Calu3 (cell line): ENCODE measurements around the gene SPDEF. TPM values are rescaled to one million over a fixed set of nuclear protein-coding genes. Genes with fewer than 3 reads are reported as not detected.

Experiments used
- Bru-seq: library from RNA; stranded (reverse); fragments of 400-500 nt; gene quantifications from one replicate; lab custom pipeline; 2021; lab: Mats Ljungman, UMichigan
- BruChase-seq, 2 experiments: library from RNA; stranded (reverse); fragments of 400-500 nt; gene quantifications; one replicate each; lab custom pipeline; 2021; lab: Mats Ljungman, UMichigan
- BruUV-seq: library from RNA; stranded (reverse); fragments of 400-500 nt; replicated peaks from 2 replicates; lab custom pipeline; 2021; lab: Mats Ljungman, UMichigan
- CTCF ChIA-PET: fragments of 300-600 bp; sonication (Branson Sonifier 250); formaldehyde crosslinking; loops from one replicate; lab custom pipeline; 2022; ENCODE audit warnings: antibody characterized with exemption; lab: Charles Lee
- DNase-seq: peaks from one replicate; pipeline ENCODE4 v3.0.0; 2022
- H3K27ac Mint-ChIP-seq: one replicate; pipeline ENCODE4 v1.8.0; 2022; ENCODE audit warnings: mixed read lengths; ENCODE audit not compliant: unreplicated experiment
- H3K27me3 Mint-ChIP-seq: one replicate; pipeline ENCODE4 v1.8.0; 2022; ENCODE audit warnings: mixed read lengths; ENCODE audit not compliant: unreplicated experiment
- H3K36me3 Mint-ChIP-seq: one replicate; pipeline ENCODE4 v1.8.0; 2022; ENCODE audit warnings: mild to moderate bottlenecking, moderate library complexity, mixed read lengths; ENCODE audit not compliant: insufficient read depth, unreplicated experiment
- H3K4me1 Mint-ChIP-seq: one replicate; pipeline ENCODE4 v1.8.0; 2022; ENCODE audit warnings: mild to moderate bottlenecking, low read depth, mixed read lengths; ENCODE audit not compliant: unreplicated experiment
- H3K4me3 Mint-ChIP-seq: one replicate; pipeline ENCODE4 v1.8.0; 2022; ENCODE audit warnings: mild to moderate bottlenecking, low read depth, moderate library complexity, mixed read lengths; ENCODE audit not compliant: unreplicated experiment
- H3K9me3 Mint-ChIP-seq: one replicate; pipeline ENCODE4 v1.8.0; 2022; ENCODE audit warnings: low read depth, mixed read lengths; ENCODE audit not compliant: unreplicated experiment
- CTCF ChIP-seq: fragments of 200-600 bp; IDR thresholded peaks from one replicate; pipeline ENCODE4 v1.8.0; 2022; ENCODE audit warnings: antibody characterized with exemption; ENCODE audit not compliant: unreplicated experiment
- intact Hi-C: fragments of 100-400 bp; cut with micrococcal nuclease; formaldehyde crosslinking; loops from one replicate; pipeline ENCODE4 v1.10.0; 2022; ENCODE audit not compliant: unreplicated experiment
- long read RNA-seq: library from polyadenylated mRNA; stranded (forward); transcript quantifications from one replicate; pipeline ENCODE4 v2.0.0, GENCODE V29; 2022
- total RNA-seq: library from RNA; stranded (reverse); gene quantifications from 2 replicates; pipeline ENCODE4 v1.2.3, GENCODE V29; 2022

Gene SPDEF
- total RNA-seq (6.3 and 7.9 TPM in 2 replicates), Bru-seq, nascent RNA (percentile 39 among the genes with signal in this experiment), BruChase-seq, experiment 1, labeled RNA remaining after a 6-hour chase (percentile 36 among the genes with signal in this experiment), BruChase-seq, experiment 2, labeled RNA remaining after a 2-hour chase (percentile 41 among the genes with signal in this experiment)
- long read RNA-seq, transcript SPDEF-201 (6 exons, 1,895 nt), result major isoform, 13 of 21 reads
- long read RNA-seq, partial matches to known transcripts, result 5 of 21 reads
- long read RNA-seq, other reads (novel, unspliced or antisense), result 3 of 21 reads

- no TSS peak for BruUV-seq
- H3K27me3 Mint-ChIP-seq, result no peaks in the 10 kb centered on the region
- TF ChIP-seq CTCF, result no peak
- no peaks in the 10 kb centered on the region for H3K36me3 Mint-ChIP-seq
- no peaks in the 10 kb centered on the region for H3K9me3 Mint-ChIP-seq
- peak; percentile 76 for DNase-seq
- H3K4me1 Mint-ChIP-seq, result peaks cover 59% of the 10 kb centered on the region
- intact Hi-C loops, result no loop called here
- peak within 1 kb of the TSS; percentile 8 for H3K27ac Mint-ChIP-seq
- H3K4me3 Mint-ChIP-seq, result peak within 1 kb of the TSS; percentile 64
- CTCF ChIA-PET, result interaction anchor here (0.6 to 2.9 kb wide), 9 partner anchors 10 to 147 kb away, joined by 3 to 27 read pairs (median 4); no protein-coding TSS in a partner anchor
These were observed at the start of gene SPDEF for GRCh38 chr6:34556031-34556471. SPDEF (minus strand) TSS chr6:34556329; CDS start chr6:34544455, 11,874 bp downstream.

- DNase-seq, result no peak
- Mint-ChIP-seq H3K27me3 (no peaks in the 10 kb centered on the region), H3K36me3 (peaks cover 20% of the 10 kb centered on the region), H3K4me1 (peaks cover 20% of the 10 kb centered on the region), H3K4me3 (no peak overlapping the region), H3K9me3 (no peaks in the 10 kb centered on the region), H3K27ac (no peak overlapping the region)
- TF ChIP-seq CTCF, result no peak
- CTCF ChIA-PET, result interaction anchor here (1.9 kb wide), 1 partner anchor 41 kb away, joined by 5 read pairs; no protein-coding TSS in a partner anchor
- intact Hi-C loops, result no loop called here
- BruUV-seq, result no TSS peak
These were observed 47.6 kb upstream of the SPDEF start for GRCh38 chr6:34603707-34604106.

- intact Hi-C loops, result no loop called here
- DNase-seq, result peak; percentile 44
- BruUV-seq, result no TSS peak
These were observed 46.4 kb upstream of the SPDEF start for GRCh38 chr6:34602318-34603111.

More at GRCh38 chr6:34602318-34603111, 46.4 kb upstream of the SPDEF start:
- Mint-ChIP-seq H3K4me1 (peaks cover 26% of the 10 kb centered on the region), H3K4me3 (no peak overlapping the region), H3K27ac (no peak overlapping the region), H3K36me3 (peaks cover 24% of the 10 kb centered on the region), H3K9me3 (no peaks in the 10 kb centered on the region), H3K27me3 (no peaks in the 10 kb centered on the region)
- CTCF ChIA-PET, result interaction anchor here (0.6 to 2.2 kb wide), 9 partner anchors 8 to 409 kb away, joined by 3 to 9 read pairs (median 5); no protein-coding TSS in a partner anchor
- no peak for TF ChIP-seq CTCF
